ENCODE data around the gene TRPV6. TPM values are rescaled to one million over a fixed set of nuclear protein-coding genes. Genes with fewer than 3 reads are reported as not detected.

TRPV6 gene
- total RNA-seq, 6 experiments from 2014 or later: 0.06 to 1.5 (median 0.75) TPM

DNA sequence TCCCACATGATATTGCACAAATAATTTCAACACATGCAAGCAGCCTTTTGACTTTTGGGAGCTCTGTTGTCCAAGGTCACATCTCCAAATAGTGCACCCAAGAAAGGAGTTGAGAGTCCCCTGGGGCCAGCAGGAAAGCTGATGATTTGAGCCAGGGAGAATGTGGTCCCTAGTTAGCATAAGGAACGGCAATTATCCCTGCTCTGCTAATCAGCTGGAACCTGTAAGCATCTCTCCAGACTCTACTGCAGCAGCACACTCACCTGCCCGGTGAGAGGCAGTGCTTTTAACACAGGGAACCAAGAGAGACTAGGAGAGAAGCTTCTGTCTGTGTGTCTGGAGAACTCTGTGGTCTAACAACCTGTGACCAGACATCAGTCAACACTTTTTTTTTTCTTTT is 31.0 kb upstream of the TRPV6 start:
- no peaks in the 10 kb centered on the region for H3K27me3 ChIP-seq
- peak in 1 of 3 donors; percentile 2 for DNase-seq
- H3K36me3 ChIP-seq: no peaks in the 10 kb centered on the region
- ATAC-seq: no peak
- intact Hi-C loops (cut with DNase I): no loop called here
- WGBS (ENCODE audit: insufficient coverage, low coverage, low lambda C conversion rate, missing lambda C conversion rate): no CpG with 5 or more reads among the region's 2 CpGs
- TF ChIP-seq CTCF (IDR thresholded peaks at IDR 0.05) (no peak), POLR2A (IDR thresholded peaks at IDR 0.05) (no peak)
- H3K27ac ChIP-seq: no peak overlapping the region
- no peak overlapping the region for H3K4me3 ChIP-seq
- no peaks in the 10 kb centered on the region for H3K4me1 ChIP-seq
- H3K9me3 ChIP-seq: no peaks in the 10 kb centered on the region

DNA sequence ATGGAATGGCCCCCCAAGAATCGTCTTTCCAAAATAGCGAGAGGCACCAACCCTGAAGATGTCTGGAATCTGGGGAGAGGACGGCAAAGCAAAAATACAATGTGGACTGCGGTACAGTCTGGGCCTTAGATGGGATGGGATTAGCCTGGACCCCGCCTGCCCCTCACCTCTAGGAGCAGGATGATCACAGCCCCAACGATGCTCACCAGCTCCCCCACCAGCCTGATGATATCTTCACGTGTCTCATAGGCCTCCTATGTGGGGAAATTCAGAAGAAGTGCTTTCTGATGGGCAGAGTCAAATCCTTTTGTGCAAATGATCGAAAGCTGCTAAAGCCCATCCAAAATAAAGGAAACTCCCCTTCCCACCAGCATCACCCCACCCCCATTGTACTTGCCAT is 29.8 kb upstream of the TRPV6 start:
- no peak for TF ChIP-seq POLR2A (IDR thresholded peaks at IDR 0.05)
- no peaks in the 10 kb centered on the region for H3K4me1 ChIP-seq
- H3K36me3 ChIP-seq: no peaks in the 10 kb centered on the region
- peak in 1 of 3 donors; percentile 34 for DNase-seq
- H3K27ac ChIP-seq: no peak overlapping the region
- no peak overlapping the region for H3K4me3 ChIP-seq
- 30% methylated on average over 2 of the region's 8 CpGs for WGBS (ENCODE audit: insufficient coverage, low coverage, low lambda C conversion rate, missing lambda C conversion rate)
- ATAC-seq: no peak
- intact Hi-C loops (cut with DNase I): no loop called here
- no peaks in the 10 kb centered on the region for H3K9me3 ChIP-seq
- H3K27me3 ChIP-seq: no peaks in the 10 kb centered on the region

- TF ChIP-seq POLR2A (IDR thresholded peaks at IDR 0.05) (no peak), CTCF (IDR thresholded peaks at IDR 0.05) (no peak)
- H3K27ac ChIP-seq: no peak overlapping the region
- no peak overlapping the region for H3K4me3 ChIP-seq
- ATAC-seq: no peak
- no peaks in the 10 kb centered on the region for H3K9me3 ChIP-seq
- no peaks in the 10 kb centered on the region for H3K4me1 ChIP-seq
- intact Hi-C loops (cut with DNase I): no loop called here
- 33% methylated on average over 1 of the region's 1 CpG for WGBS (ENCODE audit: insufficient coverage, low coverage, low lambda C conversion rate, missing lambda C conversion rate)
- no peaks in the 10 kb centered on the region for H3K36me3 ChIP-seq
- DNase-seq: no peak
- H3K27me3 ChIP-seq: no peaks in the 10 kb centered on the region
These were observed 28.6 kb upstream of the TRPV6 start for GRCh38 chr7:142914121-142914520.

- Histone ChIP-seq H3K9me3 (no peaks in the 10 kb centered on the region), H3K4me1 (no peaks in the 10 kb centered on the region), H3K27me3 (no peaks in the 10 kb centered on the region), H3K27ac (no peak overlapping the region), H3K36me3 (no peaks in the 10 kb centered on the region), H3K4me3 (no peak overlapping the region)
- WGBS (ENCODE audit: insufficient coverage, low coverage, low lambda C conversion rate, missing lambda C conversion rate): 45% methylated on average over 2 of the region's 2 CpGs
- ATAC-seq (no peak), DNase-seq (peak in 1 of 3 donors; percentile 5)
- TF ChIP-seq CTCF (IDR thresholded peaks at IDR 0.05): no peak
- intact Hi-C loops (cut with DNase I): no loop called here
These were observed 28.0 kb upstream of the TRPV6 start for GRCh38 chr7:142913566-142913965.

DNA sequence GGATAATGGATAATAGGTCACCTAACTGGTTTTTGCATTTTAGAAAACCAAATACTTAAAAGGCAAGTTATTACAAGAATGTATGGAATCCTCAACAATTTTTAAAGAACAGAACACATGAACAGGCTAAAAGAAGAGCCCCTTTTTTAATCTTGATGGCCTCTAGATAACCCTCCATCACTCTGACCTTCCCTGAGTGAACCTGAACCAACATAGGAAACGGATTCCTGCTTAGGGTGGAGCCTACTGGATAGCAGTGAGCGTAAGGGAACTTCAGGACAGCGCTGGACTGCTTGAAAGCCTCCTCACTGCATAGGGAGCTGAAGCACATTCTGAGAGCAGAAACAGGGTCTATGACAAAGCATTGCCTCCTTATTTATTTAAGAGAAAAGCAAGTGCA is 27.5 kb upstream of the TRPV6 start:
- DNase-seq (peak in 1 of 3 donors; percentile 5), ATAC-seq (no peak)
- Histone ChIP-seq H3K27me3 (no peaks in the 10 kb centered on the region), H3K4me1 (no peaks in the 10 kb centered on the region), H3K9me3 (no peaks in the 10 kb centered on the region), H3K4me3 (no peak overlapping the region), H3K36me3 (no peaks in the 10 kb centered on the region), H3K27ac (no peak overlapping the region)
- TF ChIP-seq POLR2A (IDR thresholded peaks at IDR 0.05) (no peak), CTCF (IDR thresholded peaks at IDR 0.05) (no peak)
- WGBS (ENCODE audit: insufficient coverage, low coverage, low lambda C conversion rate, missing lambda C conversion rate): 50% methylated on average over 2 of the region's 3 CpGs
- intact Hi-C loops (cut with DNase I): no loop called here
